GM19372 (cell line): ENCODE data around the gene MT3.
A peak's percentile ranks its signal among the peaks of the same experiment; 100 is the strongest.
"Not testable (repeated sequence)": the region's sequence is repeated elsewhere in the genome, so short reads cannot be mapped to it uniquely, and the experiment has no call there.

Experiments used
- ATAC-seq: cut with Tn5 transposase; IDR thresholded peaks from one replicate; pipeline ENCODE4 v1.9.1; 2021; ENCODE audit warnings: mild to moderate bottlenecking, low read depth, moderate library complexity; ENCODE audit not compliant: unreplicated experiment

Gene MT3

GRCh38 chr16:56608876-56609462 is 19.6 kb downstream of the MT3 start:
- no peak for ATAC-seq

- peak; percentile 39 for ATAC-seq
Observed at GRCh38 chr16:56609463-56609921, 20.2 kb downstream of the MT3 start.

GRCh38 chr16:56610017-56610608 is 20.8 kb downstream of the MT3 start:
- ATAC-seq, result no peak

- ATAC-seq, result no peak
Observed at GRCh38 chr16:56610609-56611111, 21.3 kb downstream of the MT3 start.

- no peak for ATAC-seq
Observed at GRCh38 chr16:56611281-56611833, 22.0 kb downstream of the MT3 start.

GRCh38 chr16:56613706-56614105 is 24.4 kb downstream of the MT3 start:
- no peak for ATAC-seq

GRCh38 chr16:56614549-56614991 is 25.2 kb downstream of the MT3 start:
- no peak for ATAC-seq

- ATAC-seq, result no peak
Observed at GRCh38 chr16:56615353-56615752, 26.0 kb downstream of the MT3 start.

GRCh38 chr16:56616608-56617211 is 27.4 kb downstream of the MT3 start:
- ATAC-seq, result no peak

- ATAC-seq, result no peak
Observed at GRCh38 chr16:56617212-56618085, 28.1 kb downstream of the MT3 start.

GRCh38 chr16:56618138-56618537 is 28.8 kb downstream of the MT3 start:
- no peak for ATAC-seq

GRCh38 chr16:56620339-56620897 is 31.1 kb downstream of the MT3 start:
- no peak for ATAC-seq

GRCh38 chr16:56621665-56622445 is 32.5 kb downstream of the MT3 start:
- not testable (repeated sequence) for ATAC-seq

- not testable (repeated sequence) for ATAC-seq
Observed at GRCh38 chr16:56623184-56623583, 33.9 kb downstream of the MT3 start.

GRCh38 chr16:56623637-56624036 is 34.3 kb downstream of the MT3 start:
- ATAC-seq, result no peak

GRCh38 chr16:56625140-56625942 is 36.0 kb downstream of the MT3 start, which contains the start of gene MT1E:
MT1E (plus strand) TSS chr16:56625781; CDS start chr16:56625852, 71 bp downstream.
- peak; percentile 63 for ATAC-seq

GRCh38 chr16:56625943-56626654 is 36.8 kb downstream of the MT3 start:
- peak; percentile 7 for ATAC-seq

GRCh38 chr16:56626685-56627084 is 37.4 kb downstream of the MT3 start:
- ATAC-seq, result no peak
